Activated CD8-positive, alpha-beta memory T cell treated with anti-CD3 and anti-CD28 coated beads for 1 hour (primary cell): ENCODE results near the gene SLC34A1.
"Not testable (repeated sequence)": the region's sequence is repeated elsewhere in the genome, so short reads cannot be mapped to it uniquely, and the experiment has no call there.

ENCODE experiments used
- DNase-seq, 2 donors: peaks; one replicate each; pipeline ENCODE4 v3.0.0-alpha.2; 2020; ENCODE audit warnings: low read depth in 1 of 2; ENCODE audit errors: extremely low read depth in 1 of 2

SLC34A1 gene

GRCh38 chr5:177384134-177384533 lies at the start of gene SLC34A1:
Gene SLC34A1, plus strand, starts transcription at chr5:177384434. Its CDS starts 1,308 bp downstream, at chr5:177385742.
- no peak for DNase-seq

GRCh38 chr5:177334781-177335700 lies 49.2 kb upstream of the SLC34A1 start:
- no peak for DNase-seq

GRCh38 chr5:177335701-177336065 lies 48.6 kb upstream of the SLC34A1 start:
- no peak for DNase-seq

GRCh38 chr5:177336112-177336511 lies 48.1 kb upstream of the SLC34A1 start:
- no peak for DNase-seq

- no peak for DNase-seq
These were observed 47.4 kb upstream of the SLC34A1 start for GRCh38 chr5:177336603-177337494.

GRCh38 chr5:177338251-177339106 lies 45.8 kb upstream of the SLC34A1 start:
- no peak for DNase-seq

GRCh38 chr5:177339107-177339638 lies 45.1 kb upstream of the SLC34A1 start:
- no peak for DNase-seq

- not testable (repeated sequence) for DNase-seq
These were observed 41.2 kb upstream of the SLC34A1 start for GRCh38 chr5:177343000-177343399.

GRCh38 chr5:177343777-177344176 lies 40.5 kb upstream of the SLC34A1 start:
- DNase-seq, result no peak

GRCh38 chr5:177344891-177345290 lies 39.3 kb upstream of the SLC34A1 start:
- DNase-seq, result no peak

GRCh38 chr5:177346820-177347219 lies 37.4 kb upstream of the SLC34A1 start:
- DNase-seq, result no peak

GRCh38 chr5:177347699-177348098 lies 36.5 kb upstream of the SLC34A1 start:
- DNase-seq, result no peak

- no peak for DNase-seq
These were observed 34.9 kb upstream of the SLC34A1 start for GRCh38 chr5:177349362-177349647.

GRCh38 chr5:177349762-177350161 lies 34.5 kb upstream of the SLC34A1 start:
- DNase-seq, result no peak

- DNase-seq, result no peak
These were observed 33.4 kb upstream of the SLC34A1 start for GRCh38 chr5:177350776-177351391.

- DNase-seq, result peak; percentile 77 to 81
These were observed 32.6 kb upstream of the SLC34A1 start, which contains the start of gene LMAN2 for GRCh38 chr5:177351392-177352329. Gene LMAN2, minus strand, starts transcription at chr5:177351668. Its CDS starts 21 bp downstream, at chr5:177351647.

GRCh38 chr5:177353093-177353492 lies 31.1 kb upstream of the SLC34A1 start:
- DNase-seq, result no peak

GRCh38 chr5:177354256-177354655 lies 30.0 kb upstream of the SLC34A1 start:
- DNase-seq, result no peak

GRCh38 chr5:177354711-177355110 lies 29.5 kb upstream of the SLC34A1 start:
- DNase-seq, result no peak
